Articular chondrocyte of knee joint (primary cell): Measurements from ENCODE around the gene CST6. TPM values are rescaled to one million over a fixed set of nuclear protein-coding genes. Genes with fewer than 3 reads are reported as not detected.

ENCODE experiments used
- total RNA-seq: library from RNA; depleted of rRNA; stranded (reverse); fragments of >200 nt; gene quantifications from 2 replicates; pipeline ENCODE4 v1.2.3, GENCODE V29; 2012

Gene CST6, protein sequence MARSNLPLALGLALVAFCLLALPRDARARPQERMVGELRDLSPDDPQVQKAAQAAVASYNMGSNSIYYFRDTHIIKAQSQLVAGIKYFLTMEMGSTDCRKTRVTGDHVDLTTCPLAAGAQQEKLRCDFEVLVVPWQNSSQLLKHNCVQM
- 3.0 and 7.6 TPM in 2 replicates for total RNA-seq

DNA sequence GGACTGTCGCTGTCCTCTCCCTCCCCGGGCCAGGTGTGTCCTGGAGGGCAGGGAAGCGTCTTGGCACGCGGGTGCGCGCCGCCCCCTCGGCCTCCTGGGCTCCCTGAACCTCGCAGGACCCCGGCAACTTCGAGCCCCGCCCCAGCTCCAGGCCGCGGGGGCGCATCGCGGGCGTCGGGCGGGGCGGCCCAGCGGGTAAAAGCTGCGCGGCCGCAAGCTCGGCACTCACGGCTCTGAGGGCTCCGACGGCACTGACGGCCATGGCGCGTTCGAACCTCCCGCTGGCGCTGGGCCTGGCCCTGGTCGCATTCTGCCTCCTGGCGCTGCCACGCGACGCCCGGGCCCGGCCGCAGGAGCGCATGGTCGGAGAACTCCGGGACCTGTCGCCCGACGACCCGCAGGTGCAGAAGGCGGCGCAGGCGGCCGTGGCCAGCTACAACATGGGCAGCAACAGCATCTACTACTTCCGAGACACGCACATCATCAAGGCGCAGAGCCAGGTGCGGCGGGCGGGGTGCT, at the start of gene CST6:
Gene CST6, plus strand, starts transcription at position 224 of the 519 bp plus-strand sequence. Its CDS starts 37 bp downstream, at position 261.

DNA sequence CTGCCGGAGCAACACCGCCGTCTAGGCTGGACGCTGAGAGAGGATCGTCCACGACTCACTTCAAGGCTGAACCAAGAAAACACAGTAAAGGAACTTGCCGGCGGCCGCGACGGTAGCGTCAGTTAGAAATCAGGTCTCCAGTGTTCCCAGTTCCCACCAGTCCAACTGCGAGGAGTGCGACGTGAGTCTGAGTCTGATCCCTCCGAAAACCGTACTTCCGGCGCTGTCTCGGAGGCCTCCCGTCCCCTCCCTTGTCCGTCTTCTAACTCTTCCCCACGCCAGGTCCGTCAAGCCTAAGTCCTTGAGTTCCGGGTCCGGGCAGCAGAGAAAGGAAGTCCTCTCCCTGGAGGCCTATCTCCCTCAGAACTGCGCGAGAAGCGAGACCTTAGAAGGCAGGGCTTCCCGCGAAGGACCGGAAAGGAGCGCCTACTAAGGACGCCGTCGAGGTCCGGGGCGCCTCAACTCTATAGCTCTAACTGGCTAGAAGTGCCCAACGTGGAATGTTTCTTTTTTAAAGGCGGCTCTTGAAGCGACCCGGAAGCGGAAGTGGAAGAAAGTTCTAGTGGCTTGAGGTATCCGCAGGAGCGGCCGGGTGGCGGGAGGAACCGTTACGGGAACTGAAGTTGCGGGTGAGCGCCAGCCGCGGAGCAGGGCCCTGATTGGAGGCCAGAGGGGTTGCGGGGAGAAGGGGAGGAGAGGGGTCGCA, 9.7 kb upstream of the CST6 start, which contains the start of the genes BANF1 and EIF1AD:
Gene BANF1, plus strand, starts transcription at position 562 of the 706 bp plus-strand sequence. CDS start 748 bp downstream, outside the sequence.
Gene EIF1AD, minus strand, starts transcription at position 216 of the 706 bp plus-strand sequence. CDS start 1,768 bp downstream, outside the sequence.

DNA sequence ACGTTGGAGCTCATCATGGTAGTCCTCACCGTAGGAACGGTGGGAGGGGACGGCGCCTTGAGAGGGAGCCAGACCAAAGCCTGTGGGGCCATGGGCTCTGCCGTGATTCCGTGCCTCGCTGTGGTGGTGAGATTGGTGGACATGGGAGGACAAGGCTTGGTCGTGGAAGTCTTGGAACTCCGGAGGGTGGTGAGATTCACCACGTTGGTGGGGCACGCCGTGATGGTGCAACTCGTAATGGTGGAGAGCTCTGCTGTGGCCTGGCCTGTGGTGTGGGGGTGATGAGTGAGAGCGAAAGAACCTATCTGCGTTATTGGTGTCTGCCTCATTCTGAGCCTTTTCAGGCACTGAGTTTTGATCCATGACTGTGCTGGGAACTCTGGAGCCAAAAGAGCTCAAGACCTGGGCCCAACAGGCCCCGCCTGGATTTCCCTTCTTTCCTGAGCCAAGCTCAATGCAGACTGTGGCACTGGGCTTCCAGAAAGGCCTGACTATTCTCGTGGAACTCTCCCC, 14.3 kb downstream of the CST6 start, which contains the start of gene CATSPER1:
Gene CATSPER1, minus strand, starts transcription at position 463 of the 513 bp plus-strand sequence. Its CDS starts 100 bp downstream, at position 363.

DNA sequence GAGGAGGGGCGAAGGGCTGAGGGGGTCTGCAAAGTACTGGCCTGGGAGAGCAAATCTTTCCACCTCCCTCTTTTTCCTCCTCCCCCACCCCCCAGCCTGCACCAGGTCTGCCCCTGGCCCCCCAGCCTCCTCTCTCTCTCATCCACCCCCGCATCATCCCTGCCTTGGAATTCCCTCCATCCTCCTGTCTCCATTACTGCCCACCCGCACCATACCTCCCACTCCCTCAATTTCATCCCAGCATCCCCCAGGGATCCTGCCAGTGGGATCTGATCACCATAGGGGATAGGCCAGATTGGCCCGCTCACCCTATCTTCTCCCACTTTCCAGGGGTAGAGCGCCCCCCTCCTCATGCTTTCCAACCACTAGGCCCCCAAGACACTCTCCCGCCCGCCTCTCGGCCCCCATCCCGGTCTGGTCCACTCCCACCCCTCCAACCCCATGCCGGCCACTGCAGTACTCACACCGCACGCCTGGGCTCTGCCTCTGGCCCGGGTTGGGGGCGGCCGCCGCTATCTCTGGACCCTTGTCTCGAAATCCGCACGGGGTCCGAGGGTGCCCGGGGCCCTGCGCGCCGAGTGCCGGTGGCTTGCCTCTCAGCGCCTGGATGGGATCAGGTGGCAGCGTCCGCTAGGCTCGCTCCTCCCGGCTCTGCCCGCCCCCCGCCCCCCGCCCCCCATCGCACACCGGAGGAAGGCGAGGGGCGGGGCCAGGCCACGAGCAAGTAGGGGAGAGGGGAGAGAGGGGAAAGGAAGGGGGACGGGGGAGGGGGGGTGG, 36.9 kb downstream of the CST6 start, which contains the start of gene GAL3ST3:
Gene GAL3ST3, minus strand, starts transcription at position 615 of the 777 bp plus-strand sequence. CDS start 3,746 bp downstream, outside the sequence.

DNA sequence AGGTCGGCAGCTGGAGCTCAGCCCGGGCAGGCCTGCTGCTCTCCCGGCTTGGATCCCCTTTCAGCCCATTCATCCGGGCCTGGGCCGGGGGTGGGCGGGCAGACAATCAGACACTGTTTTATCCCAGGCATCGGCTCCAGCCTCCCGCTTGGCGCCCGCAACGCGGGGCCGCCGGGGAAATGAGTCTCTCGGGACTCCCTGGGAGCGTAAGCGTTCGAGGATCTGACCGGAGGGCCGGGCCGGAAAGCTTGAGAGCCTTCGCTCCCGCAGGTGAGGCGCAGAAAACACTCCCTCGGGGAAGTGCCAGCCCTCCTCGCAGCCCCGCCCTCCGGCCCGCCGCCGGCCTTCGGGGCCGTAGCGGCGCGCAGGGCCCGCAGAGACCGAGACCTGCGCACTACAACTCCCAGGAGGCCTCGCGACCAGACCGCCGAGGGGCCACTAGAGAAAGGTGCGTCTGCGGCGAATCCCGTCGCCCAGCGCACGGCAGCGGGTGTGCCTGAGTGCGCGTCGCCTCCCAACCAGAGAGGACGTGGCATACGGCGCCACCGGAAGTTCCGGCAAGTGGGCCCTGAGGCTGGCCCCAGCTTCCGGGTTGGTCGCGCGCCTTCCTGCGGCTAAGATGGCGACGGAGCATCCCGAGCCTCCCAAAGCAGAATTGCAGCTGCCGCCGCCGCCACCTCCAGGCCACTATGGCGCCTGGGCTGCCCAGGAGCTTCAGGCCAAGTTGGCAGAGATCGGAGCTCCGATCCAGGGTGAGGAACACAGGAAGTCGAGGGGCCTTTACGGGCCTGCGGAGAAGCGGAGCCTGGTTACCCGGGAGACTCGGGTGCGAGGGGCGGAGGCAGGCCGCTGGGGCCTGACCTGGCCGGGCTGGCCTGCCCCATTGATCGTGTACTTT, 40.2 kb downstream of the CST6 start, which contains the start of gene SF3B2:
Gene SF3B2, plus strand, starts transcription at position 599 of the 898 bp plus-strand sequence. Its CDS starts 21 bp downstream, at position 620.

Other genes with a start within 250 kb of the CST6 start
- 11.8 and 14.9 TPM in 2 replicates for gene AP5B1, start 231.0 kb upstream of the CST6 start, total RNA-seq
- gene OVOL1, start 224.9 kb upstream of the CST6 start, total RNA-seq, result not detected in 2 replicates
- 1.2 and 2.2 TPM in 2 replicates for gene SNX32, start 178.0 kb upstream of the CST6 start, total RNA-seq
- gene CFL1, start 153.8 kb upstream of the CST6 start, total RNA-seq, result 577 and 633 TPM in 2 replicates
- gene MUS81, start 151.6 kb upstream of the CST6 start, total RNA-seq, result 29.2 and 34.4 TPM in 2 replicates
- 102 and 105 TPM in 2 replicates for gene EFEMP2, start 139.2 kb upstream of the CST6 start, total RNA-seq
- 0.13 TPM in 1 of 2 replicates, not detected in the other for gene CTSW, start 132.2 kb upstream of the CST6 start, total RNA-seq
- gene FIBP, start 123.5 kb upstream of the CST6 start, total RNA-seq, result 130 and 132 TPM in 2 replicates
- 57.9 and 60.6 TPM in 2 replicates for gene CCDC85B, start 121.3 kb upstream of the CST6 start, total RNA-seq
- 13.1 and 26.1 TPM in 2 replicates for gene FOSL1, start 111.6 kb upstream of the CST6 start, total RNA-seq
- 26.8 and 32.6 TPM in 2 replicates for gene C11orf68, start 92.9 kb upstream of the CST6 start, total RNA-seq
- 147 and 149 TPM in 2 replicates for gene DRAP1, start 92.6 kb upstream of the CST6 start, total RNA-seq
- gene TSGA10IP, start 66.5 kb upstream of the CST6 start, total RNA-seq, result not detected in 2 replicates
- gene SART1, start 50.3 kb upstream of the CST6 start, total RNA-seq, result 24.2 and 24.4 TPM in 2 replicates
- 26.6 and 27.2 TPM in 2 replicates for gene EIF1AD, start 9.9 kb upstream of the CST6 start, total RNA-seq
- gene BANF1, start 9.5 kb upstream of the CST6 start, total RNA-seq, result 37.4 and 40.0 TPM in 2 replicates
- gene CATSPER1, start 14.5 kb downstream of the CST6 start, total RNA-seq, result 0.26 and 0.43 TPM in 2 replicates
- 0.32 TPM in 1 of 2 replicates, not detected in the other for gene GAL3ST3, start 37.2 kb downstream of the CST6 start, total RNA-seq
- gene SF3B2, start 40.4 kb downstream of the CST6 start, total RNA-seq, result 116 and 131 TPM in 2 replicates
- 29.5 and 36.6 TPM in 2 replicates for gene PACS1, start 58.3 kb downstream of the CST6 start, total RNA-seq
- 11.1 and 12.5 TPM in 2 replicates for gene KLC2, start 245.7 kb downstream of the CST6 start, total RNA-seq